Activated CD4-positive, CD25-positive, alpha-beta regulatory T cell treated with anti-CD3 and anti-CD28 coated beads, Interleukin-2, amount 50 U/mL, for 72 hours (primary cell): ENCODE results near the gene PARP6.

Source experiments
- DNase-seq: peaks from one replicate; pipeline ENCODE4 v3.0.0; 2021

The PARP6 gene

DNA sequence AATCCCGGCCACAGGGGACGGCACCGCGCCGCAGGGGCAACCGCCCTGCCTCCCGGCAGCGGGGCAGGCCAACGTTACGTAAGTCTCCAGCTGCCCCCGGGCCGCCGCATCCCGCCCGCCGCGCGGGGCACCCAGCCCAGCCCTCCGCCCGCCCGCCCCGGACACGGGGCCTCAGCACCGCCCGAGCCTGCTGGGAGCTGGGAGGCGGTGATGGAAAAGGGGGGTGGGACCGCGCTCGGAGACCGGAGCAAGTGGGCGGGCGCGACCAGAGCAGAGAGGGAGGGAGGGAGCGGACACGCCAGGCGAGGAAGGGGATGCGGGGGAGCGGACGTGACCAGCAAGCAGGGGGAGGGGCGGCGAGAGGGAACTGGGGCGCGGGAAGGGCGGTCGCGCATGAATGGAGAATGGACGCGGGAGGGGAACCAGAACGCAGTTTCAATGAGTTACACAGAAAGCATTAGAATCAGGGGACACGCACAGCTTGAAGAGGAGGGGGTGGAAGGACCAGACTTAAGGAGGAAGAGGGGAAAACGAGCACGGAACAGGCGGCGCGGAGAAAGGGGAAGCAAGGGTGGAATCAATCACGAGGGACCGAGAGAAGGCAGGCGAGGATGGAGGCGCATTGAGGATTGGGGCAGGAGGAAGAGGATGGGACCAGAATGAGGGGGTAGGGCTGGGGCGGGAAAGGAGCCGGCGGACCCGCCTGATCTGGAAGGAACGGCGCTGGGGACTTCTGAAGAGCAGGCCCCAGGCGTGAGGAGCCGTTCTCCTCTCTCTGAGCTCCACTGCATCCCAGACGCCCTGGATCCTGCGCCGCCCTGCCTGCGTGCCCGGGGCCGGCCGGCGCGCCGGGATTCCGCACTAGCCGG is 41.9 kb downstream of the PARP6 start:
- DNase-seq, result peak; percentile 82

DNA sequence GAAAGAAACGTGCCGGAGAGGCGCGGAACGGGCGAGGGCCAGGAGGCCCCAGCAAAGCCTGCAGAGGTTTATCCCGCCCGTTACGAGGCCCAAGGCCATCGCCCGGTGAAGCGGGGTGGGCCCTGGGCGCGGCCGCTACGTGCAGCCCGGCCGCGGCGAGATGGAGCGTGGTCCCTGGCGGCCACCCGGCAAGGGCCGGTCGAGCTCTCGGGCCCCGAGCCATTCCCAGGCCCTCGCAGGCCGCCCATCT is 42.5 kb downstream of the PARP6 start:
- no peak for DNase-seq

DNA sequence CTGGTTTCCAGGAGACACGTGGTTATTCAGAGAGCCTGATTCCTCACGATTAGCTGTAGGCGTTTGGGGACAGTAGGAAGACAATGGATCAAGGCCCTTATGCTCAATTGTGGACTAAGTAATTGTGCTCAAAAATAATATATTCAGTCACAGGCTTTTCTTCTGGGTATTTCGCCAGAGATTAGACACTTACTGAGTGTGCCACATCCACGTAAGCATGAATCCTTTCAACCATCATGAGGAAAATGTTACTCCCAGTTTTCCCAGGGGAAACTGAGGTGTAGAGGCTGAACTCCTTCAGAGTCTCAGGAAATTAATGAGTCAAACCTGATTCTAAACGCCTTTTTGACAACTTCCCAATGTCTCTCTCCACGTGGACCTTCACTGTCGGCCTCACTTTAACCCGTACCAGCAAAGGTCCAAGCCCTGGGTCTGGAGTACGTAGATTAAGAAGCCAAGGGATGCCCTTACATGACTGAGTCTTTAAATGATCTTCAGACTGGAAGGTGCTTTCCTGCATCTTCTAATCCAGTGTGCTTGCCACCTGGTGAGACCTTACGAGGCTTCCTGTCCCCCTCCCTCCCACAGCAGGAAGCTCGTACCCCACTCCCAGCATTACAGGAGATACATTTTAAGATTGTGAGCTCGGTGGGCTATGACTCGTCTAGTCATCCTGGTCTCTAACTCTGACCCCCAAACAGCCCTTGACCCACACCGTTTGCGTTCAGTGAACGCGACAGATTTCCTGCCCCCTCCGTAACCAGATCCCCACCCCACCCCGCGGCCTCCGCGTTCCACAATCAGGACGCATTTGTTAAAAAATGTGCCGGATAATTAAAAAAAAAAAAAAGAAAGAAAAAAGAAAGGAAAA is 43.0 kb downstream of the PARP6 start:
- DNase-seq, result no peak

DNA sequence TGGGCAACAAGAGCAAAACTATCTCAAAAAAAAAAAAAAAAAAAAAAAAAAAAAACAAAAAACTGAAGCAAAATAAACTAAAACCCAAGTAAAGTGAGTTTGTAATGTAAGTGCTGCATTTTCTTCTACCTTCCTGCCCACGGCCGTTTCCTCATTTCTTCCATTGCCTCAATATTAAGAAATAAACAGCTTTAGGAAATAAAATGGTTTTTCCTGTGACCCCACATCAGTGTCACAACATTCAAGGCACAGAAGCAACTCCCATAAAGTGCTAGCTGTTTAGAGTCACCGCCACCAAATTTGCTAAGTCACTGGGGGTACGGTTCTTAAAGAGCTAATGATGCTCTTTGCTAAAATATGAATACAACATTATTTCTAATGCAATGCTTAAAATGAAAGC is 44.6 kb downstream of the PARP6 start:
- no peak for DNase-seq

- DNase-seq, result peak; percentile 51
These were observed 45.2 kb downstream of the PARP6 start for GRCh38 chr15:72227192-72227586.

DNA sequence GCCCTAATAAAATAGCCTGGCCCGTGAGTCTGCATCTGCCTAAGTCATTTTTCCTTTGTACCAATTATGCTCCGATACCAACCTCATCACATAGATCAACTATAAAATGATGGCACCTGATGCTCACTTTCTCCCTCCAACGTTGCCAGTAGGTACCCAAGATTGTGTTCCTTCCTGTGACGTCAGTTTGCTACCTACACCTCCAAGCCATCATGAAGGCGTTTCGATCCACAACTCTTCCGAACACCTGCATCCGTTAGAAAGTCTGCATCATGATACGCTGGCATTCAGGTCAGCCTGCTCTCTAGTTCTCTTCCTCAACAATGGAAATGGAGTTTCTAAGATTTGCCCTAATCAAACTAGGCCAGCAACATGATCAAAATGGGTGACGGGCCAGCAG is 49.1 kb downstream of the PARP6 start:
- no peak for DNase-seq

DNA sequence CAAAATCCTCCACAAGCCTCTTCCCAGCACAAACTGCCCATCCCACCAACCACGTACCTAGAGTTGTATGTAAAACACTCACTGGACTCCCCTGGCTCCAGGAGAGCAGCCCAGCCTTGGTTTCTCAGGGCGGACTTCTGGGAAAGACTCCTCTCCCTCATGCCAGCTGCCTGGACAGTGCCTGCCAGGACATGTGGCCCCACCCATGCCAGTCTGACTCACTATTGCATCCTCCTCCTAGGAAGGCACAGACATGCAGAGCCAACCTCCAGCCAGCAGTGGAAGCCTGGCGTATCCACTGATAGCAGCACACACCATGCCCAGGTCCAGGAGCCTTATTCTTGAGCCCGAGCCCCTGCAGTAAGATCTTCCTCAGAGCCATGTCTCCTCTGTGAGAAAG is 50.0 kb downstream of the PARP6 start:
- DNase-seq, result no peak

DNA sequence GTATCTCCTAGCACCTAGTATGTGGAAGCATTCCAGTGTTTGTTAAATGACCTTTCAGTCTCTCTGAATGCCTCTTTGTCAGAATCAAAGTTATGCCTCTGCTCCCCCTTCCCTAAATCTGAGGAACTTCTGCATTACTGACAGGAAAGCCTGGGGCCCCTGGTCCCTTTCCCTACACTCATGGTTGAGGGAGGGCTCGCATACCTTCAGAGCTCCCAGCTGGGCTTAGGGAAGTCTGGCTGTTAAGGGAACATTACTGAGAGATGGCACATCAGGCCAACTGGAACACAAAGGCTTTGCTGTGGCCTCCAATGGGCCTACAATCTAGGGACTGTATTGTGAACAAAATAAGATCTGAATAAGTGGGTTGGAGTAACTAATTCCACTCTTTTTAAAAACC is 51.7 kb downstream of the PARP6 start:
- no peak for DNase-seq

DNA sequence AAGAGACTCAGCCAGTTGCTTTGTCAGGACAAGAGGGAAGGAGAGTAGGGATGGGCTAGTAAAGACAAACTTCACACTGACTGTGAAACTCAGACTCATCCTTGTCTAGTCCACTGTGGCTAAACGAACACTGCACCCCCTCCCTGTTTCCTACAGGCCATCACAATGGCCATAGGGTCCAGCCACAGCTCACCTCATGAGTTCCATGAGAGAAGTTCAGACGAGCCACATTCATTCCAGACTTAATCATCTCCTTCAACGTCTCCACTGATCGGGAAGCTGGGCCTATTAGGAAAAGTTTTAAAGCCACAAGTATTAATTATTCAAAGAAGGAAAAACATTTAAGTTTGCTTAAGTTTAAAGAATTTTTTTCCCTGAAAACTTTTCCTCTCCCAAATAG is 55.1 kb downstream of the PARP6 start:
- DNase-seq, result no peak

GRCh38 chr15:72216079-72216478 is 56.3 kb downstream of the PARP6 start:
- no peak for DNase-seq

- DNase-seq, result no peak
These were observed 64.7 kb downstream of the PARP6 start for GRCh38 chr15:72207558-72208085.

DNA sequence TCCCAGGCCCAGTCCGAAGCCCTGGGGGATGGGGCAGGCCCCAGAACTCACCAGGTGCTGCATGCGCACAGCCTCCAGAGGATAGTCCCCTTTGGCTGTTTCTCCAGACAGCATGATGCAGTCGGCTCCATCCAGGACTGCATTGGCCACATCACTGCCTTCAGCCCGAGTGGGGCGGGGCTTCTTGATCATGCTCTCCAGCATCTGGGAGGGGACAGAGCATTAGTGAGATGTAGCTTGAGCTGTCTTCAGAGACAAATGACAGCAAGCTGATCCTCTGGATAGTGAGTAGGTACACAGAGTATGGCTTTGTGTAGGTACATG is 65.7 kb downstream of the PARP6 start:
- DNase-seq, result no peak

DNA sequence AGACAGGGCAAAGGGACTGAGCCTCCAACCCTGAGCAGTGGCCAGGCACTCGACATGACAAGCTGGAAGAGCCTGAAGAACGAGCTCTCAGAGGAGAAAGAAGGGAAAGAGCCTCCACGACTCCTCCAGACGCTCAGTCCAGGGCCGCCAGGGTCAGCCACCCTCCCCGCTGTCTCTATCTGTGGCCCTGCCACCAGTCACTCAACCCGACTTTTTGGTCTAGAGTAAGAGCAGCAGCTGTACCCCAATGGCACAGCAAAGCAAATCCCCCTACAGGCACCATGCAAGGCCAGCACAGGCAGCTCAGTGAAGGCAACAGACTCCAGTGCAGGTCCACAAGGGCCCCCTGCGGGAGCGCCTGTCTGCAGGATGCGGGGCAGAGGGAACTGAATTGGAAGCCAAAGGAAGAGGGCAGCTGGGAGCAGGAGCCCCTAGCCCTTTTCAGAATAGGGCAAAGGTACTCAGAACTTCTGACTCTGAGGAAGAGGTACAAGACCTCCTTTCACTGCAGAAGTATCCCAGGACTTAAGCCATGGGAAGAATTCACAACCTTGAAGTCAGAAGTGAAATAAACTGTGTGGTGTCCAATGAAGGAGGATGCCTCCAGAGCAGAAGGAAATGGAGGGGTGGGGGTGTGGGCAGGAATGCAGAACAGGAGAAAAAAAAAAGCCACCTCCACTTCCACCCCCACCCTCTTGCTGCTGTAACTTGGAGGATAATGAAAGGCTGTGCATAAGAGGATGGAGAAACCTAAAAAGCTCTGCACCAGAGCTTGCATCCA is 66.3 kb downstream of the PARP6 start:
- DNase-seq, result no peak

- no peak for DNase-seq
These were observed 67.1 kb downstream of the PARP6 start for GRCh38 chr15:72205273-72205672.

- no peak for DNase-seq
These were observed 68.9 kb downstream of the PARP6 start for GRCh38 chr15:72203507-72203837.

- DNase-seq, result no peak
These were observed 69.4 kb downstream of the PARP6 start for GRCh38 chr15:72202801-72203506.

GRCh38 chr15:72202302-72202701 is 70.1 kb downstream of the PARP6 start:
- no peak for DNase-seq

DNA sequence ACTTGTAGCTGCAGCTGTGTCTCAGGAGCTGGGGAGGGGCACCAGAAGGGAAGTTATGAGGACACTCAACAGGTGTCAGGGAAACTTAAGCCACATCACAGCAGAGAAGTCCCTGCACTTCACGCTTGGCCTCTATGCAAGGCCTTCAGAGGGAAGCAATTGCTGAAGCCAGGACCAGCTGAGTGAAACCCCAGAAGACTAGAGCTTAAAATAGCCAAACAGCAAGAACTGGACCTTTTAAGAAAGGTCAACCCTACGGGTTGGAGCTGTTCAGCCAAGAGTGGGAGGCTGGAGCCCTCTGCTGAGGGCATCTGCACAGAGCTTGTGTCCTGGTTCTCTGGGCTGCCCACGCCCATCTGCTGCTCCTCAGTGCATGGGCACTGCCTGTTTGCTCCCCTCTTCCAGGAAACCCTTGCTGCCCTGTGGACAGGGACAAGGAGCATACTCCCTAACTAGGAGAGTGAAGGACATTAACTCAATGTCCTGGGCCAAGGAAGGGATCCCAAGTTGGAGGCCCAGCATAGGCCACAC is 70.9 kb downstream of the PARP6 start:
- DNase-seq, result no peak

- DNase-seq, result no peak
These were observed 71.7 kb downstream of the PARP6 start for GRCh38 chr15:72200395-72201237.

GRCh38 chr15:72199721-72200212 is 72.6 kb downstream of the PARP6 start:
- peak; percentile 66 for DNase-seq

DNA sequence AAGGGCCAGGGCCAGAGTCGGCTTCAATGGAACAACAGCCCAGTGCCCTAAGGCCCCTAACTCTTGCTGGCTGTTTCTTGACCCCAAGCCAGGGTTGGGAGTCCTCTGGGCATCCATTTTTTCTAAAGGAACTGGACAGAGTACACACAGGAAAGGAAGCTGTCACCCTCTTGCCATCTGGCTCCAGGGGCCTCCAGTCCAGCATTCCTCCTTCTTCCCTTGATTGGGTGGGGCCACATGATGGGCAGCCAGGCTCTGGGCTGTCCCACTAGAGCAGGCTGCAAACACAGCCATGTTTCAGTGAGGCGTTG is 73.2 kb downstream of the PARP6 start:
- DNase-seq, result no peak
